Measurements from ENCODE around the gene RNF14. TPM values are rescaled to one million over a fixed set of nuclear protein-coding genes. Genes with fewer than 3 reads are reported as not detected.
"Not testable (repeated sequence)": the region's sequence is repeated elsewhere in the genome, so short reads cannot be mapped to it uniquely, and the experiment has no call there.

The RNF14 gene
- total RNA-seq, 2 donors from 2014 or later = 59.3 to 61.2 TPM

DNA sequence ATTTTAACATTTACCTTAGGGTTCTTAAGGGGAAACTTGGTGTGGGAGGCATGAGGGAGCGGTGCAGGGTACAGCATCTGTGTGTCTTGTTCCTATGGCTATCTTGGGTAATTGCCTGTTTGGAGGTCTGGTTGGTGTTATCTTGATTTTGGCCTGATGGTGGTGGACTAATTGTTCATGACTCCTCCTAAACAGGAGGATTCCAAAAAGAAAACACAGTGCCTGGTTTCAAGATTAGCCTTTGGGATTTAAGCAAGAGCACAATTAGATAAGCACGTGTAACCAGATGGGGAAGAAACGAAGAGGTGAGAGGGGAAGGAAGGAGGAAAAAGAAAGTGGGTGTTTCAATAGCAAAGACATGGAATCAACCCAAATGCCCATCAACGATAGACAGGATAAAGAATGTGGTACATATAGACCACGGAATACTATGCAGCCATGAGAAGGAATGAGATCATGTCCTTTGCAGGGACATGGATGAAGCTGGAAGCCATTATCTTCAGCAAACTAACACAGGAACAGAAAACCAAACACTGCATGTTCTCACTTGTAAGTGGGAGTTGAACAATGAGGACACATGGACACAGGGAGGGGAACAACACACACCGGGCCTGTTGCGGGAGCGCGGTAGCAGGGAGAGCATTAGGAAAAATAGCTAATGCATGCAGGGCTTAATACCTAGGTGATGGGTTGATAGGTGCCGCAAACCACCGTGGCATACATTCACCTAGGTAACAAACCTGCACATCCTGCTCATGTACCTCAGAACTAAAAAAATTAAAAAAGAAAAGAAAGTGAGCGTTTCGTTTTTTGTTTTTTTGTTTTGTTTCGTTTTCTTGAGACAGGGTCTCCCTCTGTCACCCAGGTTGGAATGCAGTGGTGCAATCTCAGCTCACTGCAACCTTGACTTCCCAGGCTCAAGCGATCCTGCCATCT lies 65.0 kb downstream of the RNF14 start:
- DNase-seq (ENCODE audit: low spot score) = not testable (repeated sequence)
- intact Hi-C loops (cut with DNase I) = loop anchor here in 1 of 2 donors (5.0 kb wide), 1 partner anchor 1153 kb away; no protein-coding TSS in a partner anchor

GRCh38 chr5:142034994-142035393 lies 66.1 kb downstream of the RNF14 start:
- intact Hi-C loops (cut with DNase I) = loop anchor here in 1 of 2 donors (5.0 kb wide), 1 partner anchor 1152 kb away; no protein-coding TSS in a partner anchor
- DNase-seq (ENCODE audit: low spot score) = no peak

- DNase-seq (ENCODE audit: low spot score) = no peak
- intact Hi-C loops (cut with DNase I) = no loop called here
These were observed 68.0 kb downstream of the RNF14 start for GRCh38 chr5:142036918-142037317.

DNA sequence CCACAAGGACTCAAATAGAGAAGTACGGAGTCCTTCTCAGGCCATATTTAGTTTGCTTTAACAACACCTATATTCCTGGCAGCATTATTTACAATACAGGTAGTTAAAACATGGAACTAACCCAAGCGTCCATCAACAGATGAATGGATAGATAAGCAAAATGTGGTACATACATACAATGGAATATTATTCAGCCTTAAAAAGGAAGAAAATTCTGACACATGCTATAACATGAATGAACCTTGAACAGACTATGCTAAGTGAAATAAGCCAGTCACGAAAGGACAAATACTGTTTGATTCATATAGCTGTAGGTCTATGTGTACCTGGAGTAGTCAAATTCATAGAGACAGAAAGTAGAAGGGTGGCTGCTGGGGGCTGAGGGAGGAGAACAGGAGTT lies 68.7 kb downstream of the RNF14 start:
- DNase-seq (ENCODE audit: low spot score); intact Hi-C loops (cut with DNase I): not testable (repeated sequence)

GRCh38 chr5:142038735-142039134 lies 69.8 kb downstream of the RNF14 start:
- no peak for DNase-seq (ENCODE audit: low spot score)
- intact Hi-C loops (cut with DNase I) = no loop called here

Other genes with a start within 250 kb of the RNF14 start
- gene PCDH1, start 90.7 kb upstream of the RNF14 start, total RNA-seq = 10 to 100 TPM; 30.2 to 36.7 TPM
- gene DELE1, start 45.2 kb upstream of the RNF14 start, total RNA-seq = 10 to 100 TPM; 46.4 to 49.6 TPM
- 1 to 10 TPM; 8.7 to 9.3 TPM for gene PCDH12, start 10.9 kb upstream of the RNF14 start, total RNA-seq
- 10 to 100 TPM; 21.8 to 35.5 TPM for gene GNPDA1, start 43.9 kb downstream of the RNF14 start, total RNA-seq
- 10 to 100 TPM; 78.5 to 81.0 TPM for gene NDFIP1, start 139.7 kb downstream of the RNF14 start, total RNA-seq

Measured in posterior vena cava (tissue), 2 donors.